RWPE2 (cell line): Measurements from ENCODE around the gene PKMYT1.
A peak's percentile ranks its signal among the peaks of the same experiment; 100 is the strongest.

Experiments
- ATAC-seq: fragments of 200-7000 bp; cut with Tn5 transposase; 3 replicates; pipeline ENCODE4 v1.9.1; 2021; ENCODE audit warnings: low read depth
- DNase-seq: peaks from one replicate; pipeline ENCODE4 v3.0.0-alpha.2; 2020; ENCODE audit warnings: low spot score
- H3K27ac ChIP-seq: fragments of 450-650 bp; 2 replicates; pipeline ENCODE4 v1.5.1; 2017; ENCODE audit warnings: mild to moderate bottlenecking; ENCODE audit not compliant: poor library complexity, severe bottlenecking
- H3K27me3 ChIP-seq: fragments of 250-450 bp; sonication (Bioruptor Pico); 2 replicates; pipeline ENCODE4 v1.5.1; 2021; ENCODE audit warnings: mild to moderate bottlenecking, moderate library complexity; ENCODE audit not compliant: insufficient read depth, poor library complexity, severe bottlenecking
- H3K36me3 ChIP-seq: fragments of 250-450 bp; sonication (Bioruptor Pico); 2 replicates; pipeline ENCODE4 v1.5.1; 2020; ENCODE audit warnings: low read depth, mild to moderate bottlenecking, moderate library complexity
- H3K4me1 ChIP-seq: fragments of 250-450 bp; sonication (Bioruptor Pico); 2 replicates; pipeline ENCODE4 v1.5.1; 2021; ENCODE audit warnings: mild to moderate bottlenecking, moderate library complexity; ENCODE audit not compliant: insufficient read depth, poor library complexity, severe bottlenecking
- H3K4me3 ChIP-seq: fragments of 250-450 bp; sonication (Bioruptor Pico); 2 replicates; pipeline ENCODE4 v1.5.1; 2021; ENCODE audit warnings: mild to moderate bottlenecking, moderate library complexity; ENCODE audit not compliant: severe bottlenecking
- H3K9me3 ChIP-seq: fragments of 250-450 bp; sonication (Bioruptor Pico); 2 replicates; pipeline ENCODE4 v1.5.1; 2021; ENCODE audit warnings: mild to moderate bottlenecking, moderate library complexity; ENCODE audit not compliant: severe bottlenecking
- TF ChIP-seq, protein P1 (sequence below): fragments of 450-650 bp; IDR thresholded peaks from one replicate; pipeline ENCODE4 v1.5.1; 2017; ENCODE audit warnings: mild to moderate bottlenecking, moderate library complexity; ENCODE audit not compliant: poor library complexity, severe bottlenecking

The PKMYT1 gene

DNA sequence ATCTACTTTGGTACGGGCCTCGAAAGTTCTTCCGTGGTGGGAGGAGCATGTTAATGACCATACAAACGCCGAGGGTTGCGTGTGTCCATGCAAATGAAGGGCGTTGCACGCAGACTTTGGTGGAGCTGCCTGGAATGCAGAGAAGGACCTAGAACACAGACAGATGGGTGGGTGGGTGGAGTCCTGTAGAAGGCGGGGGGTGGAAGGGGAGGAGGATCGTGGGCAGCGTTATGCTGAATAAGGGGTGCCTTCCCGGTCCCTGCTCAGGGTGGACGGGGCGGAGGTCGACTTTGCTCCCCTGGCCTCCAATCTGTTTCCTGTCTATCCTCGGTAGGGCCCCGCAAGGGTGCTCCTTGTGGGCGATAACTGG is 11.9 kb downstream of the PKMYT1 start:
- H3K9me3 ChIP-seq = no peaks in the 10 kb centered on the region
- peak overlapping the region; percentile 78 for H3K27ac ChIP-seq
- TF ChIP-seq, protein P1, sequence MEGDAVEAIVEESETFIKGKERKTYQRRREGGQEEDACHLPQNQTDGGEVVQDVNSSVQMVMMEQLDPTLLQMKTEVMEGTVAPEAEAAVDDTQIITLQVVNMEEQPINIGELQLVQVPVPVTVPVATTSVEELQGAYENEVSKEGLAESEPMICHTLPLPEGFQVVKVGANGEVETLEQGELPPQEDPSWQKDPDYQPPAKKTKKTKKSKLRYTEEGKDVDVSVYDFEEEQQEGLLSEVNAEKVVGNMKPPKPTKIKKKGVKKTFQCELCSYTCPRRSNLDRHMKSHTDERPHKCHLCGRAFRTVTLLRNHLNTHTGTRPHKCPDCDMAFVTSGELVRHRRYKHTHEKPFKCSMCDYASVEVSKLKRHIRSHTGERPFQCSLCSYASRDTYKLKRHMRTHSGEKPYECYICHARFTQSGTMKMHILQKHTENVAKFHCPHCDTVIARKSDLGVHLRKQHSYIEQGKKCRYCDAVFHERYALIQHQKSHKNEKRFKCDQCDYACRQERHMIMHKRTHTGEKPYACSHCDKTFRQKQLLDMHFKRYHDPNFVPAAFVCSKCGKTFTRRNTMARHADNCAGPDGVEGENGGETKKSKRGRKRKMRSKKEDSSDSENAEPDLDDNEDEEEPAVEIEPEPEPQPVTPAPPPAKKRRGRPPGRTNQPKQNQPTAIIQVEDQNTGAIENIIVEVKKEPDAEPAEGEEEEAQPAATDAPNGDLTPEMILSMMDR = no peak
- ATAC-seq (no peak), DNase-seq (no peak)
- H3K4me1 ChIP-seq = no peaks in the 10 kb centered on the region
- peak overlapping the region; percentile 70 for H3K4me3 ChIP-seq
- no peaks in the 10 kb centered on the region for H3K27me3 ChIP-seq
- H3K36me3 ChIP-seq = peaks cover 23% of the 10 kb centered on the region

DNA sequence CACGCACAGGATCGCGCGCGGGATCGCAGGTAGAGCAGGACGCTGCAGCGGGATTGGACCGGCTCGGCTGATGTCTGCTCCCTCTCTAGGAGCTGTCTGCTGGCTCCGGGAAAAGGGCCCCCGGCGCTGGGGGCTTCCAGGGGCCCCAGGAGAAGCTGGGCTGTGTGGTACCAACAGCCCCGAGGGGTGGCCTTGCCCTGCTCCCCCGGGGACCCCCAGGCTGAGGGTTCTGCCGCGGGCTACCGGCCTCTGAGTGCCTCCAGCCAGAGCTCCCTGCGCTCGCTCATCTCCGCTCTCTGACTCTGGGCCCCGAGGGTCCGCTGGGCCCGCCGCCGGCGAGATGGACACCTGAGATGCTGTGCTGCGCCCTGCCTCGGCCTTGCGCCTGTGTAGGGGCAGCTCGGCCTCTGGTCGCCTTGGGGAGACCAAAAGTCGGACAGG is 12.5 kb downstream of the PKMYT1 start:
- Histone ChIP-seq H3K27me3 (no peaks in the 10 kb centered on the region), H3K4me1 (no peaks in the 10 kb centered on the region), H3K36me3 (peaks cover 18% of the 10 kb centered on the region), H3K27ac (peak overlapping the region; percentile 78), H3K4me3 (no peak overlapping the region), H3K9me3 (no peaks in the 10 kb centered on the region)
- no peak for ATAC-seq
- TF ChIP-seq, protein P1 = no peak
- DNase-seq = no peak

DNA sequence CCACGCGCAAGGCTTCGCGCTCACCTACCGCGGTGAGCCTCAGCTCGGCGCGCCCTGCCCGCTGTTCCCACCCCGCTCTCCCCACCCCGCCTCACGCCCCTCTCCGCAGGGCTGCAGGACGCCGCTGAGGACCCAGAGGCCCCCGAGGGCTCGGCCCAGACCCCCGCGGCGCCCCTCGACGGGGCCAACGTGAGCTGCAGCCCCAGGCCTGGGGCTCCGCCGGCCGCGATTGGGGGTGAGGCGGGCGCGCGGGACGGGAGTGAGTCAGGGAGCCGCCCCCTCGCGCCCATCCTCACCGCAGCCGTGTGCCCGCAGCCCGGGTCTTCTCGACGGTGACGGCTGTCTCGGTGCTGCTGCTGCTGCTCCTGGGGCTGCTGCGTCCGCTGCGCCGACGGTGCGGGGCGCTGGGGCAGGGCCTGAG is 13.0 kb downstream of the PKMYT1 start:
- Histone ChIP-seq H3K9me3 (no peaks in the 10 kb centered on the region), H3K4me1 (no peaks in the 10 kb centered on the region), H3K27ac (no peak overlapping the region), H3K36me3 (peaks cover 13% of the 10 kb centered on the region), H3K27me3 (no peaks in the 10 kb centered on the region), H3K4me3 (no peak overlapping the region)
- TF ChIP-seq, protein P1 = no peak
- DNase-seq (no peak), ATAC-seq (no peak)

DNA sequence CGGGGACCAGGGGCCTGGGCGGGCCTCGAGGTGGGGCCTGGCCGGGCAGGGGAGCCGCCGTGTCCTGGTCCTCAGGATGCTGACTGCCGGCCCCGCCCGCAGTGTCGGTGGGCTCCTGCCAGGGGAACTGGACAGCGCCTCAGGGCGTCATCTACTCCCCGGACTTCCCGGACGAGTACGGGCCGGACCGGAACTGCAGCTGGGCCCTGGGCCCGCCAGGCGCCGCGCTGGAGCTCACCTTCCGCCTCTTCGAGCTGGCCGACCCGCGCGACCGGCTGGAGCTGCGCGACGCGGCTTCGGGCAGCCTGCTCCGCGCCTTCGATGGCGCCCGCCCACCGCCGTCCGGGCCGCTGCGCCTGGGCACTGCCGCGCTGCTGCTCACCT is 13.4 kb downstream of the PKMYT1 start:
- ATAC-seq = no peak
- TF ChIP-seq, protein P1 = no peak
- no peak overlapping the region for H3K4me3 ChIP-seq
- peaks cover 10% of the 10 kb centered on the region for H3K36me3 ChIP-seq
- no peaks in the 10 kb centered on the region for H3K4me1 ChIP-seq
- DNase-seq = no peak
- H3K27ac ChIP-seq = no peak overlapping the region
- H3K27me3 ChIP-seq = no peaks in the 10 kb centered on the region
- no peaks in the 10 kb centered on the region for H3K9me3 ChIP-seq

DNA sequence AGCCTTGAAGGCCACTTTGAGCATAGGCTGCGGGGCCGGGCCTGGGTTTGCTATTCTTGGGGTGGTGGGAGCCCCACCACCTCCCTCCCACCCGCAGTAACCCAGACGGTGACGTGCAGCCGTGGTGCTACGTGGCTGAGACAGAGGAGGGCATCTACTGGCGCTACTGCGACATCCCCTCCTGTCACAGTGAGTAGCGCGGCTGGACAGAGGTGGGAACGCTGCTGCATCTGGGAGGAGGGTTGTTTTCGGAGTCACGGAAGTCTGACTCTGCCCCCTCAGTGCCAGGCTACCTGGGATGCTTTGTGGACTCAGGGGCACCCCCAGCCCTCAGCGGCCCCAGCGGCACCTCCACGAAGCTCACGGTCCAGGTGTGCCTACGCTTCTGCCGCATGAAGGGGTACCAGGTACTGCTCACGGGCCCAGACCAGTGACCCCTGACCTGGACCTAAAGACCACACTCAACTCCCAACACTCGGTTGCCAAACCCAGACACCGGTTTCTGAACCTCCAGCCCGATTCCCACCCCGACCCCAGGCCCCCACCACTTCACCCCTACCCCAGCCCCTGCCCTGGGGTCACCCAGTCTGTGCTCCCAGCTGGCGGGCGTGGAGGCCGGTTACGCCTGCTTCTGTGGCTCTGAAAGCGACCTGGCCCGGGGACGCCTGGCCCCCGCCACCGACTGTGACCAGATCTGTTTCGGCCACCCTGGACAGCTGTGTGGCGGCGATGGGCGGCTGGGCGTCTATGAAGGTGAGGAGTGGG is 14.0 kb downstream of the PKMYT1 start:
- Histone ChIP-seq H3K36me3 (peaks cover 5% of the 10 kb centered on the region), H3K9me3 (no peaks in the 10 kb centered on the region), H3K4me1 (no peaks in the 10 kb centered on the region), H3K27ac (no peak overlapping the region), H3K4me3 (no peak overlapping the region), H3K27me3 (no peaks in the 10 kb centered on the region)
- peak; percentile 54 for DNase-seq
- no peak for ATAC-seq
- TF ChIP-seq, protein P1 = no peak
